HEK293 (cell line): ENCODE measurements around the gene TAF8.
A peak's percentile ranks its signal among the peaks of the same experiment; 100 is the strongest.

Experiments used
- CTCF ChIA-PET: fragments of 350-600 bp; formaldehyde crosslinking; extraction: SDS; loops from one replicate; lab custom pipeline; 2021; ENCODE audit warnings: antibody characterized with exemption; lab: Yijun Ruan, JAX
- POLR2A ChIA-PET: fragments of 300-600 bp; formaldehyde crosslinking; extraction: SDS; loops from one replicate; lab custom pipeline; 2020; ENCODE audit warnings: antibody characterized with exemption, inconsistent platforms; lab: Yijun Ruan, JAX
- H3K27ac ChIP-seq: fragments of 200-500 bp; sonication (Bioruptor generic); 2 replicates; pipeline ENCODE4 v1.5.1; 2014; ENCODE audit warnings: low read depth, low read length, control low read depth, inconsistent platforms; ENCODE audit errors: extremely low read depth
- H3K36me3 ChIP-seq, 2 experiments: fragments of 200-500 bp in 1 of 2; sonication (Bioruptor generic) in 1 of 2; 1 replicate in 1 of 2; 2 replicates in 1 of 2; pipeline ENCODE4 v1.5.1; 2014 to 2017; ENCODE audit warnings: inconsistent platforms in 2 of 2, low read length in 2 of 2; ENCODE audit not compliant: control insufficient read depth in 2 of 2, insufficient read depth in 1 of 2
- H3K4me1 ChIP-seq: fragments of 200-500 bp; sonication (Bioruptor generic); 2 replicates; pipeline ENCODE4 v1.5.1; 2014; ENCODE audit warnings: mild to moderate bottlenecking, low read length, inconsistent platforms; ENCODE audit not compliant: control insufficient read depth, insufficient read depth
- H3K4me3 ChIP-seq: 2 replicates; pipeline ENCODE4 v1.5.1; 2011; ENCODE audit warnings: low read depth, mild to moderate bottlenecking, control low read depth, low read length, moderate library complexity
- H3K9me3 ChIP-seq: fragments of 200-500 bp; sonication (Bioruptor generic); 2 replicates; pipeline ENCODE4 v1.5.1; 2014; ENCODE audit warnings: low read depth, low read length, inconsistent platforms; ENCODE audit not compliant: control insufficient read depth, insufficient read depth
- KLF8 ChIP-seq: fragments of 450-650 bp; formaldehyde crosslinking; IDR thresholded peaks from 2 replicates; pipeline ENCODE4 v1.5.1; 2016; ENCODE audit warnings: missing biosample characterization, missing genetic modification characterization
- TCF7L2 ChIP-seq: IDR thresholded peaks from 2 replicates; pipeline ENCODE4 v1.6.1; 2011; ENCODE audit warnings: low read depth, mild to moderate bottlenecking, inconsistent platforms, low read length, moderate library complexity, borderline replicate concordance
- YY1 ChIP-seq: fragments of 450-650 bp; formaldehyde crosslinking; IDR thresholded peaks from 2 replicates; pipeline ENCODE4 v1.5.1; 2018; ENCODE audit warnings: missing biosample characterization, missing genetic modification characterization
- YY2 ChIP-seq: fragments of 450-650 bp; formaldehyde crosslinking; IDR thresholded peaks from 2 replicates; pipeline ENCODE4 v1.5.1; 2016; ENCODE audit warnings: missing biosample characterization, missing genetic modification characterization
- ZBTB21 ChIP-seq: fragments of 450-650 bp; formaldehyde crosslinking; IDR thresholded peaks from 2 replicates; pipeline ENCODE4 v1.5.1; 2017; ENCODE audit warnings: missing biosample characterization, missing genetic modification characterization
- ZNF140 ChIP-seq: fragments of 450-650 bp; formaldehyde crosslinking; IDR thresholded peaks from 2 replicates; pipeline ENCODE4 v1.5.1; 2016; ENCODE audit warnings: missing biosample characterization, missing genetic modification characterization
- ZNF184 ChIP-seq: fragments of 450-650 bp; IDR thresholded peaks from 2 replicates; pipeline ENCODE4 v1.5.1; 2018; ENCODE audit warnings: missing biosample characterization, mild to moderate bottlenecking, missing genetic modification characterization
- ZNF202 ChIP-seq: fragments of 450-650 bp; formaldehyde crosslinking; IDR thresholded peaks from 2 replicates; pipeline ENCODE4 v1.5.1; 2016; ENCODE audit warnings: missing biosample characterization, missing genetic modification characterization, borderline replicate concordance
- ZNF211 ChIP-seq: fragments of 450-650 bp; formaldehyde crosslinking; IDR thresholded peaks from 2 replicates; pipeline ENCODE4 v1.5.1; 2016; ENCODE audit warnings: low read depth, missing biosample characterization, missing genetic modification characterization
- ZNF23 ChIP-seq: fragments of 450-650 bp; formaldehyde crosslinking; IDR thresholded peaks from 2 replicates; pipeline ENCODE4 v1.5.1; 2016; ENCODE audit warnings: missing biosample characterization, missing genetic modification characterization, borderline replicate concordance
- ZNF24 ChIP-seq: fragments of 450-650 bp; formaldehyde crosslinking; IDR thresholded peaks from 2 replicates; pipeline ENCODE4 v1.5.1; 2016; ENCODE audit warnings: missing biosample characterization, missing genetic modification characterization
- ZNF311 ChIP-seq: fragments of 450-650 bp; formaldehyde crosslinking; IDR thresholded peaks from 2 replicates; pipeline ENCODE4 v1.5.1; 2017; ENCODE audit warnings: missing biosample characterization, missing genetic modification characterization, borderline replicate concordance
- ZNF391 ChIP-seq: fragments of 450-650 bp; formaldehyde crosslinking; IDR thresholded peaks from 2 replicates; pipeline ENCODE4 v1.5.1; 2016; ENCODE audit warnings: low read depth, missing biosample characterization, missing genetic modification characterization, borderline replicate concordance
- ZNF433 ChIP-seq: fragments of 450-650 bp; formaldehyde crosslinking; IDR thresholded peaks from 2 replicates; pipeline ENCODE4 v1.5.1; 2016; ENCODE audit warnings: missing biosample characterization, missing genetic modification characterization, low read depth
- ZNF48 ChIP-seq: fragments of 450-650 bp; formaldehyde crosslinking; IDR thresholded peaks from 2 replicates; pipeline ENCODE4 v1.5.1; 2016; ENCODE audit warnings: missing biosample characterization, missing genetic modification characterization
- ZNF621 ChIP-seq: fragments of 450-650 bp; formaldehyde crosslinking; IDR thresholded peaks from 2 replicates; pipeline ENCODE4 v1.5.1; 2017; ENCODE audit warnings: missing biosample characterization, missing genetic modification characterization
- ZNF623 ChIP-seq: fragments of 450-650 bp; formaldehyde crosslinking; IDR thresholded peaks from 2 replicates; pipeline ENCODE4 v1.5.1; 2016; ENCODE audit warnings: missing biosample characterization, missing genetic modification characterization
- ZNF654 ChIP-seq: fragments of 450-650 bp; formaldehyde crosslinking; IDR thresholded peaks from 2 replicates; pipeline ENCODE4 v1.5.1; 2016; ENCODE audit warnings: low read depth, missing biosample characterization, missing genetic modification characterization
- ZNF664 ChIP-seq: fragments of 450-650 bp; formaldehyde crosslinking; IDR thresholded peaks from 2 replicates; pipeline ENCODE4 v1.5.1; 2016; ENCODE audit warnings: missing biosample characterization, missing genetic modification characterization
- ZNF677 ChIP-seq: fragments of 450-650 bp; IDR thresholded peaks from 2 replicates; pipeline ENCODE4 v1.5.0; 2018; ENCODE audit warnings: missing biosample characterization, mild to moderate bottlenecking, missing genetic modification characterization, moderate library complexity
- ZNF776 ChIP-seq: fragments of 450-650 bp; formaldehyde crosslinking; IDR thresholded peaks from 2 replicates; pipeline ENCODE4 v1.5.0; 2017; ENCODE audit warnings: missing biosample characterization, missing genetic modification characterization, borderline replicate concordance
- ZNF785 ChIP-seq: fragments of 450-650 bp; formaldehyde crosslinking; IDR thresholded peaks from 2 replicates; pipeline ENCODE4 v1.5.1; 2016; ENCODE audit warnings: missing biosample characterization, missing genetic modification characterization
- ZSCAN18 ChIP-seq: fragments of 450-650 bp; formaldehyde crosslinking; IDR thresholded peaks from 2 replicates; pipeline ENCODE4 v1.5.1; 2016; ENCODE audit warnings: missing biosample characterization, missing genetic modification characterization
- ZSCAN23 ChIP-seq: fragments of 450-650 bp; formaldehyde crosslinking; IDR thresholded peaks from 2 replicates; pipeline ENCODE4 v1.5.1; 2016; ENCODE audit warnings: missing biosample characterization, missing genetic modification characterization
- TF ChIP-seq, protein P1 (sequence below): fragments of 450-650 bp; formaldehyde crosslinking; IDR thresholded peaks from 2 replicates; pipeline ENCODE4 v1.5.1; 2016; ENCODE audit warnings: missing biosample characterization, missing genetic modification characterization

Gene TAF8

DNA sequence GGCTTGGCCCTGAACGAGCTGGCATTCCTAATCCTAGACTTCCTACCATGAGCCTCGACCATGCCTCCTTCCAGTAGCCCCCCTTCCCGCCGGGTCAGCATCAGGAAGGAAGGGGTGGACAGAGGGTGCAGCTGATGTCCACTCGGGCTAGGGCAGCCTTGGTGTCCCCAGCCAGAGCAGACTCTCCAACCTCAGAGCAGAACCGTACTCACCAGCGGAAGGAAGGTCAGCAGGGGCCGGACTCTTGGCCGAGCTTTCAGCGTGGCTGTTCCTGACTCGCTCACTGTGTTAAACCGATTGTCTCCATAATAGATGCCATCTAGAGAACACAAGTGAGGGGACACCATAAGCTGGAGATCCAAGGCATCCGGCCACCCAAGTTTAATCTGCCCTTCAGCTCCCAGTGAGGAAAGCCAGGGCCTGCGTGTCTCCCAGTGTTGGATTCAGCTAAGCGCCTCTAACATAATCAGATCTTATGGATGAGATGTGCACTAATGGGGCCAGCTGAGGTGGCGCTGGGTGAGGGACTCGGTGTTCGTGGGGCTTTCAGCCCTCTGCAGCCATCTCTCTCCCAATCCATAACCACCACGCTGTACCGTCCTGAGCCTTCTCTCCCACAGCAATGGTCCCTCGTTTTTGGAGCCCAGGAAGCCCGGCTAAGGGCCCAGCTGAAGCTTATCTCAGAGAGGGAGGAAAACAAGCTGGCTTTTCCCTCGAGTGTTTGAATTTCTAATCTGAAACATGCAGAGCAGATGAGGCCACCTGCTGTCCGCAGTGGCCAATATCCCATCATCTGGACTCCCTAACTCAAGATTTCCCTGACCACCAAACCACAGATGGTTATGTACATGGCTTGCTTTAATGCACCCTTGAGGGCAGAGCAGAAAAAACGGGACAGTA, 78.4 kb downstream of the TAF8 start:
- Histone ChIP-seq H3K4me1 (no peaks in the 10 kb centered on the region), H3K27ac (no peak overlapping the region), H3K36me3 (peaks cover 0 to 8% of the 10 kb centered on the region in 2 experiments; a peak in 2 of 3 replicates), H3K9me3 (no peaks in the 10 kb centered on the region), H3K4me3 (no peak overlapping the region)
- CTCF ChIA-PET: interaction anchor here (0.7 to 1.0 kb wide), 4 partner anchors 21 to 341 kb away, joined by 3 to 7 read pairs (median 6); partner anchors contain the start of gene TOMM6
- TF ChIP-seq ZNF24 (tag by site-specific recombination): no peak
- no peak for TF ChIP-seq ZNF202 (tag by site-specific recombination)
- TF ChIP-seq, protein P1, sequence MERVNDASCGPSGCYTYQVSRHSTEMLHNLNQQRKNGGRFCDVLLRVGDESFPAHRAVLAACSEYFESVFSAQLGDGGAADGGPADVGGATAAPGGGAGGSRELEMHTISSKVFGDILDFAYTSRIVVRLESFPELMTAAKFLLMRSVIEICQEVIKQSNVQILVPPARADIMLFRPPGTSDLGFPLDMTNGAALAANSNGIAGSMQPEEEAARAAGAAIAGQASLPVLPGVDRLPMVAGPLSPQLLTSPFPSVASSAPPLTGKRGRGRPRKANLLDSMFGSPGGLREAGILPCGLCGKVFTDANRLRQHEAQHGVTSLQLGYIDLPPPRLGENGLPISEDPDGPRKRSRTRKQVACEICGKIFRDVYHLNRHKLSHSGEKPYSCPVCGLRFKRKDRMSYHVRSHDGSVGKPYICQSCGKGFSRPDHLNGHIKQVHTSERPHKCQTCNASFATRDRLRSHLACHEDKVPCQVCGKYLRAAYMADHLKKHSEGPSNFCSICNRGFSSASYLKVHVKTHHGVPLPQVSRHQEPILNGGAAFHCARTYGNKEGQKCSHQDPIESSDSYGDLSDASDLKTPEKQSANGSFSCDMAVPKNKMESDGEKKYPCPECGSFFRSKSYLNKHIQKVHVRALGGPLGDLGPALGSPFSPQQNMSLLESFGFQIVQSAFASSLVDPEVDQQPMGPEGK: no peak
- no peak for TF ChIP-seq ZBTB21 (tag by site-specific recombination)
- no peak for TF ChIP-seq ZSCAN23 (tag by site-specific recombination)
- no peak for TF ChIP-seq ZNF184 (tag by site-specific recombination)
- TF ChIP-seq ZNF211 (tag by site-specific recombination): no peak
- no peak for TF ChIP-seq ZNF48
- no peak for TF ChIP-seq ZNF785 (tag by site-specific recombination)
- no peak for TF ChIP-seq ZNF311 (tag by site-specific recombination)
- no peak for TF ChIP-seq YY1 (tag by site-specific recombination)
- no peak for TF ChIP-seq TCF7L2
- no peak for TF ChIP-seq ZNF433 (tag by site-specific recombination)
- POLR2A ChIA-PET: no interaction called here

DNA sequence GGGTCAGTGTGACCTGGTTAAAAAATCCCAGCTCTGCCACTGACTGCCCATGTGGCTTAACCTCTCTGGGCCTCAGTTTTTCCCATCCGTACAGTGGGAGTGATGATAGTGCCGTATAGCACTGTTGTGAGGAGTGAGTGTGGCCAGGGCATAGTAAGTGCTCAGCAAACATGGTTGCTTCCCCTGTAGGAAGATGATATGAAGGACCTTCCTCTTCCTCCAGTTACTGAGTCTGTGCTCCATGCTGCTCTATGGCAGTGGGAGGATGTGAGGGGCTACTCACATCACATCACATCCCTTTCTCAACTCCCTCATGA, 79.0 kb downstream of the TAF8 start:
- H3K4me1 ChIP-seq: no peaks in the 10 kb centered on the region
- POLR2A ChIA-PET: interaction anchor here (1.0 kb wide), 1 partner anchor 79 kb away, joined by 3 read pairs; the partner anchor contains the start of gene TAF8
- CTCF ChIA-PET: interaction anchor here (0.6 to 1.0 kb wide), 3 partner anchors 20 to 176 kb away, joined by 3 to 7 read pairs (median 3); no protein-coding TSS in a partner anchor
- H3K9me3 ChIP-seq: no peaks in the 10 kb centered on the region
- no peak overlapping the region for H3K4me3 ChIP-seq
- peaks cover 0 to 8% of the 10 kb centered on the region in 2 experiments; a peak in 2 of 3 replicates for H3K36me3 ChIP-seq
- TF ChIP-seq KLF8 (tag by site-specific recombination): no peak
- 0 out of 2 replicates have a peak, but pooled peaks have one; percentile 65 for TF ChIP-seq ZNF664
- no peak overlapping the region for H3K27ac ChIP-seq

DNA sequence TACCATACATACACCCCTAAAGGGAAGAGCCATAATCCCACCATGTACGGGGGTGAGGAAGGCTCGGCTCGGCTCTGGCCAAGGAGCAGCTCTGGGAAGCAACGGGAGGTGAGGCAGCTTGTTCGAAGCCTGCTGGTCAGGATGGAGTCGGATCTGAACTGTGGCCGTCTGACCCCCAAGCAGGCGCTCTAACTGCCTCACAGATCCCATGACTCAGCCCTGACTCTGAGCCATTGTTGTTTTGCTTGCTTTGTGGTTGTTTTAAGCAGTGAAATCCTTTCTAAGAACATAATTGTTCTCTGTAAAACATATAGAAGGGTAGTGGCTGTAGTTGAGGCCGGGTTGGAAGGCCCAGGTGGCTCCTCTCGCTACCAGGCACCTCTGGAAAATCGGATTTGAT, 81.2 kb downstream of the TAF8 start:
- Histone ChIP-seq H3K36me3 (peaks cover 0 to 4% of the 10 kb centered on the region in 2 experiments; a peak in 2 of 3 replicates), H3K27ac (no peak overlapping the region)
- CTCF ChIA-PET: interaction anchor here (0.6 to 0.8 kb wide), 2 partner anchors 47 to 685 kb away, joined by 3 to 5 read pairs; no protein-coding TSS in a partner anchor

More for the DNA sequence above, 81.2 kb downstream of the TAF8 start:
- H3K9me3 ChIP-seq: no peaks in the 10 kb centered on the region
- H3K4me3 ChIP-seq: no peak overlapping the region
- POLR2A ChIA-PET: no interaction called here
- H3K4me1 ChIP-seq: no peaks in the 10 kb centered on the region
- TF ChIP-seq YY2 (tag by site-specific recombination) (no peak), ZNF23 (tag by site-specific recombination) (no peak), ZNF391 (tag by site-specific recombination) (no peak), ZNF140 (no peak), ZNF48 (no peak), ZBTB21 (tag by site-specific recombination) (no peak), ZSCAN18 (tag by site-specific recombination) (no peak), ZNF621 (tag by site-specific recombination) (no peak), ZNF677 (tag by site-specific recombination) (no peak), ZNF623 (no peak), ZNF776 (tag by site-specific recombination) (no peak), ZNF211 (tag by site-specific recombination) (no peak), ZNF654 (no peak)
